Colonic mucosa (tissue), 4 donors: ENCODE measurements around the gene PRPF40B. TPM values are rescaled to one million over a fixed set of nuclear protein-coding genes. Genes with fewer than 3 reads are reported as not detected.

Experiments
- DNase-seq: peaks from one replicate; pipeline ENCODE4 v3.0.0-alpha.2; 2020
- H3K27ac ChIP-seq: fragments of 200-600 bp; one replicate; pipeline ENCODE4 v1.8.0; 2021
- H3K27me3 ChIP-seq: fragments of 200-600 bp; one replicate; pipeline ENCODE4 v1.8.0; 2021
- H3K36me3 ChIP-seq: fragments of 200-600 bp; one replicate; pipeline ENCODE4 v1.8.0; 2021
- H3K4me1 ChIP-seq: fragments of 200-600 bp; one replicate; pipeline ENCODE4 v1.8.0; 2021; ENCODE audit warnings: mild to moderate bottlenecking
- H3K4me3 ChIP-seq: fragments of 200-600 bp; one replicate; pipeline ENCODE4 v1.8.0; 2021
- H3K9ac ChIP-seq, 2 donors: one replicate each; pipeline ENCODE4 v1.7.0; 2013; ENCODE audit warnings: control low read depth in 2 of 2, low read depth in 2 of 2, low read length in 2 of 2
- H3K9me3 ChIP-seq: fragments of 200-600 bp; one replicate; pipeline ENCODE4 v1.8.0; 2021
- CTCF ChIP-seq: fragments of 200-600 bp; IDR thresholded peaks from one replicate; pipeline ENCODE4 v1.8.0; 2022; ENCODE audit warnings: antibody characterized with exemption, mild to moderate bottlenecking
- intact Hi-C: fragments of 100-400 bp; cut with DNase I; formaldehyde crosslinking; loops from one replicate; pipeline ENCODE4 v1.14.1; 2022
- total RNA-seq, 2 donors: library from RNA; stranded (reverse); fragmentation: NEBNext Ultra II Directional in 1 of 2; extraction: Animal tissue kit (Norgen Biotek cat#: 25700) in 1 of 2; gene quantifications; one replicate each; pipeline ENCODE4 v1.2.1, GENCODE V29; 2021
- donor health status: healthy.
- donor health status: DM: no; HTN: no; CAD: no.
- donor health status: DM: no; HTN: no; CAD: no.

Gene PRPF40B
- total RNA-seq, 2 donors from 2014 or later: 8.5 to 14.1 TPM

GRCh38 chr12:49627752-49628360 is 4.5 kb downstream of the PRPF40B start:
- Histone ChIP-seq H3K9me3 (no peaks in the 10 kb centered on the region), H3K4me1 (no peaks in the 10 kb centered on the region), H3K27ac (no peak overlapping the region), H3K4me3 (no peak overlapping the region), H3K9ac (no peak overlapping the region), H3K36me3 (no peaks in the 10 kb centered on the region), H3K27me3 (no peaks in the 10 kb centered on the region)
- DNase-seq: peak; percentile 4
- intact Hi-C loops: no loop called here
- TF ChIP-seq CTCF: no peak

GRCh38 chr12:49631336-49631907 is 8.1 kb downstream of the PRPF40B start:
- peak; percentile 14 for DNase-seq
- no peak overlapping the region for H3K9ac ChIP-seq
- H3K4me3 ChIP-seq: no peak overlapping the region
- intact Hi-C loops: no loop called here
- H3K36me3 ChIP-seq: no peaks in the 10 kb centered on the region
- H3K27me3 ChIP-seq: no peaks in the 10 kb centered on the region
- no peaks in the 10 kb centered on the region for H3K9me3 ChIP-seq
- no peak for TF ChIP-seq CTCF
- no peak overlapping the region for H3K27ac ChIP-seq
- H3K4me1 ChIP-seq: no peaks in the 10 kb centered on the region

GRCh38 chr12:49632401-49632800 is 9.0 kb downstream of the PRPF40B start:
- Histone ChIP-seq H3K4me1 (no peaks in the 10 kb centered on the region), H3K9ac (no peak overlapping the region), H3K4me3 (no peak overlapping the region), H3K36me3 (no peaks in the 10 kb centered on the region), H3K27ac (no peak overlapping the region), H3K27me3 (no peaks in the 10 kb centered on the region), H3K9me3 (no peaks in the 10 kb centered on the region)
- DNase-seq: no peak
- intact Hi-C loops: no loop called here
- no peak for TF ChIP-seq CTCF

- no peaks in the 10 kb centered on the region for H3K4me1 ChIP-seq
- TF ChIP-seq CTCF: no peak
- no peak overlapping the region for H3K9ac ChIP-seq
- intact Hi-C loops: no loop called here
- DNase-seq: no peak
- H3K27me3 ChIP-seq: no peaks in the 10 kb centered on the region
- no peak overlapping the region for H3K4me3 ChIP-seq
- H3K9me3 ChIP-seq: no peaks in the 10 kb centered on the region
- no peak overlapping the region for H3K27ac ChIP-seq
- no peaks in the 10 kb centered on the region for H3K36me3 ChIP-seq
Observed at GRCh38 chr12:49632986-49633702, 9.8 kb downstream of the PRPF40B start.

- H3K27me3 ChIP-seq: no peaks in the 10 kb centered on the region
- TF ChIP-seq CTCF: no peak
- H3K36me3 ChIP-seq: no peaks in the 10 kb centered on the region
- H3K27ac ChIP-seq: no peak overlapping the region
- no peak overlapping the region for H3K9ac ChIP-seq
- no peak overlapping the region for H3K4me3 ChIP-seq
- intact Hi-C loops: no loop called here
- no peaks in the 10 kb centered on the region for H3K9me3 ChIP-seq
- no peaks in the 10 kb centered on the region for H3K4me1 ChIP-seq
- no peak for DNase-seq
Observed at GRCh38 chr12:49633703-49634345, 10.5 kb downstream of the PRPF40B start.
